HEK293 (cell line): ENCODE measurements around the gene BCAN.

ENCODE experiments used
- CTCF ChIA-PET: fragments of 350-600 bp; formaldehyde crosslinking; extraction: SDS; loops from one replicate; lab custom pipeline; 2021; ENCODE audit warnings: antibody characterized with exemption; lab: Yijun Ruan, JAX
- POLR2A ChIA-PET: fragments of 300-600 bp; formaldehyde crosslinking; extraction: SDS; loops from one replicate; lab custom pipeline; 2020; ENCODE audit warnings: antibody characterized with exemption, inconsistent platforms; lab: Yijun Ruan, JAX
- H3K27ac ChIP-seq: fragments of 200-500 bp; sonication (Bioruptor generic); 2 replicates; pipeline ENCODE4 v1.5.1; 2014; ENCODE audit warnings: low read depth, low read length, control low read depth, inconsistent platforms; ENCODE audit errors: extremely low read depth
- H3K36me3 ChIP-seq, 2 experiments: fragments of 200-500 bp in 1 of 2; sonication (Bioruptor generic) in 1 of 2; 1 replicate in 1 of 2; 2 replicates in 1 of 2; pipeline ENCODE4 v1.5.1; 2014 to 2017; ENCODE audit warnings: inconsistent platforms in 2 of 2, low read length in 2 of 2; ENCODE audit not compliant: control insufficient read depth in 2 of 2, insufficient read depth in 1 of 2
- H3K4me1 ChIP-seq: fragments of 200-500 bp; sonication (Bioruptor generic); 2 replicates; pipeline ENCODE4 v1.5.1; 2014; ENCODE audit warnings: mild to moderate bottlenecking, low read length, inconsistent platforms; ENCODE audit not compliant: control insufficient read depth, insufficient read depth
- H3K4me3 ChIP-seq: 2 replicates; pipeline ENCODE4 v1.5.1; 2011; ENCODE audit warnings: low read depth, mild to moderate bottlenecking, control low read depth, low read length, moderate library complexity
- H3K9me3 ChIP-seq: fragments of 200-500 bp; sonication (Bioruptor generic); 2 replicates; pipeline ENCODE4 v1.5.1; 2014; ENCODE audit warnings: low read depth, low read length, inconsistent platforms; ENCODE audit not compliant: control insufficient read depth, insufficient read depth
- BCL11A ChIP-seq: fragments of 450-650 bp; formaldehyde crosslinking; IDR thresholded peaks from 2 replicates; pipeline ENCODE4 v1.5.1; 2016; ENCODE audit warnings: low read depth, missing biosample characterization, missing genetic modification characterization
- KLF1 ChIP-seq: fragments of 450-650 bp; formaldehyde crosslinking; IDR thresholded peaks from 2 replicates; pipeline ENCODE4 v1.5.1; 2016; ENCODE audit warnings: missing biosample characterization, missing genetic modification characterization
- OVOL3 ChIP-seq: fragments of 450-650 bp; formaldehyde crosslinking; IDR thresholded peaks from 2 replicates; pipeline ENCODE4 v1.5.1; 2016; ENCODE audit warnings: missing biosample characterization, missing genetic modification characterization
- PRDM1 ChIP-seq: fragments of 450-650 bp; formaldehyde crosslinking; IDR thresholded peaks from 2 replicates; pipeline ENCODE4; 2016; ENCODE audit warnings: missing biosample characterization, missing genetic modification characterization
- RBAK ChIP-seq: fragments of 450-650 bp; formaldehyde crosslinking; IDR thresholded peaks from 2 replicates; pipeline ENCODE4 v1.5.1; 2016; ENCODE audit warnings: missing biosample characterization, missing genetic modification characterization
- ZBTB17 ChIP-seq: fragments of 450-650 bp; formaldehyde crosslinking; IDR thresholded peaks from 2 replicates; pipeline ENCODE4 v1.5.1; 2016; ENCODE audit warnings: missing biosample characterization, missing genetic modification characterization
- ZBTB48 ChIP-seq: fragments of 450-650 bp; formaldehyde crosslinking; IDR thresholded peaks from 2 replicates; pipeline ENCODE4 v1.5.1; 2016; ENCODE audit warnings: missing biosample characterization, missing genetic modification characterization
- ZNF114 ChIP-seq: fragments of 450-650 bp; formaldehyde crosslinking; IDR thresholded peaks from 2 replicates; pipeline ENCODE4 v1.5.0; 2017; ENCODE audit warnings: missing biosample characterization, missing genetic modification characterization
- ZNF311 ChIP-seq: fragments of 450-650 bp; formaldehyde crosslinking; IDR thresholded peaks from 2 replicates; pipeline ENCODE4 v1.5.1; 2017; ENCODE audit warnings: missing biosample characterization, missing genetic modification characterization, borderline replicate concordance
- ZNF366 ChIP-seq: fragments of 450-650 bp; formaldehyde crosslinking; conservative IDR thresholded peaks from 2 replicates; pipeline ENCODE4 v1.5.1; 2016; ENCODE audit warnings: missing biosample characterization, missing genetic modification characterization
- ZNF544 ChIP-seq: fragments of 450-650 bp; formaldehyde crosslinking; IDR thresholded peaks from 2 replicates; pipeline ENCODE4 v1.5.0; 2017; ENCODE audit warnings: missing biosample characterization, missing genetic modification characterization
- ZNF561 ChIP-seq: fragments of 450-650 bp; IDR thresholded peaks from 2 replicates; pipeline ENCODE4 v1.5.1; 2018; ENCODE audit warnings: missing biosample characterization, missing genetic modification characterization, borderline replicate concordance
- ZNF624 ChIP-seq: fragments of 450-650 bp; formaldehyde crosslinking; IDR thresholded peaks from 2 replicates; pipeline ENCODE4 v1.5.1; 2017; ENCODE audit warnings: missing biosample characterization, missing genetic modification characterization
- ZNF654 ChIP-seq: fragments of 450-650 bp; formaldehyde crosslinking; IDR thresholded peaks from 2 replicates; pipeline ENCODE4 v1.5.1; 2016; ENCODE audit warnings: low read depth, missing biosample characterization, missing genetic modification characterization
- ZNF660 ChIP-seq: fragments of 450-650 bp; IDR thresholded peaks from 2 replicates; pipeline ENCODE4 v1.5.1; 2018; ENCODE audit warnings: missing biosample characterization, mild to moderate bottlenecking, missing genetic modification characterization
- TF ChIP-seq, protein P1 (sequence below): fragments of 450-650 bp; formaldehyde crosslinking; IDR thresholded peaks from 2 replicates; pipeline ENCODE4 v1.5.1; 2016; ENCODE audit warnings: missing biosample characterization, missing genetic modification characterization
- TF ChIP-seq, protein P2 (sequence below): fragments of 450-650 bp; formaldehyde crosslinking; IDR thresholded peaks from 2 replicates; pipeline ENCODE4 v1.5.1; 2016; ENCODE audit warnings: missing biosample characterization, missing genetic modification characterization, borderline replicate concordance
- TF ChIP-seq, protein P3 (sequence below): fragments of 450-650 bp; formaldehyde crosslinking; IDR thresholded peaks from 2 replicates; pipeline ENCODE4 v1.5.1; 2016; ENCODE audit warnings: missing biosample characterization, missing genetic modification characterization
- TF ChIP-seq, protein P4 (sequence below): fragments of 450-650 bp; formaldehyde crosslinking; IDR thresholded peaks from 2 replicates; pipeline ENCODE4 v1.5.1; 2016; ENCODE audit warnings: missing biosample characterization, missing genetic modification characterization
- TF ChIP-seq, protein P5 (sequence below): fragments of 450-650 bp; formaldehyde crosslinking; IDR thresholded peaks from 2 replicates; pipeline ENCODE4 v1.5.1; 2016; ENCODE audit warnings: missing biosample characterization, missing genetic modification characterization

Gene BCAN

DNA sequence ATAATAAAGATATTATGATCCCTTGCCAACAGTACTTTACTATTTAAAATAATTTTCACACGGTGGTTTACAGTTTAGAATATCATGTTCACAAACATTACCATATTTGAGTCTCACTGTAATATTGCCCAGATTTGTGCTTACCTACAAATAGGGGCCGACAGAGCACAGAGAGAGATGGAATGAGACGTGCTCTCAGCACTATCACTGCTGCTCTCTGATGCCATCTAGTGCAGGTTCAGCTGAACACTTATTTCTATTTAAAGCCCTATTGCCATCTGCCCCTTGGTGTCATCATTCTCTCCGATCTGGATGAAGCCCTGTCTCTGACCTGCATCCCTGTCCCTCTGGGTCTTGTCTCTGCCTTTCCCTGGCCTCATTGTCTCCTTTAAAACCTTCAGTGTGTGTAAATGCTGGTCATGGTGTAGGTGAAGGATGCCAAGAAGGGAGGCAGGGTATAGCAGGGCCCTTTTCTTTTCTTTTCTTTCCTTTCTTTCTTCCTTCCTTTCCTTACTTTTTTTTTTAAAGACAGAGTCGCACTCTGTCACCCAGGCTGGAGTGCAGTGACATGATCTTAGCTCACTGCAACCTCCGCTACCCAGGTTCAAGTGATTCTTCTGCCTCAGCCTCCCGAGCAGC, 33.8 kb upstream of the BCAN start:
- Histone ChIP-seq H3K4me3 (no peak overlapping the region), H3K4me1 (no peaks in the 10 kb centered on the region), H3K9me3 (no peaks in the 10 kb centered on the region), H3K36me3 (no peaks in the 10 kb centered on the region), H3K27ac (no peak overlapping the region)
- TF ChIP-seq ZBTB48 (tag by site-specific recombination) (no peak; the same call in 1 of the 2 replicates), PRDM1 (tag by site-specific recombination) (peak; percentile 86; the same call in 1 of the 2 replicates), ZNF660 (tag by site-specific recombination) (peak; percentile 75), ZNF366 (tag by site-specific recombination) (peak; percentile 78), ZNF654 (tag by site-specific recombination) (peak; percentile 83), ZNF561 (peak; percentile 67; the same call in 1 of the 2 replicates), OVOL3 (tag by site-specific recombination) (no peak), ZNF544 (tag by site-specific recombination) (no peak), ZBTB17 (peak; percentile 88)
- TF ChIP-seq, protein P1, sequence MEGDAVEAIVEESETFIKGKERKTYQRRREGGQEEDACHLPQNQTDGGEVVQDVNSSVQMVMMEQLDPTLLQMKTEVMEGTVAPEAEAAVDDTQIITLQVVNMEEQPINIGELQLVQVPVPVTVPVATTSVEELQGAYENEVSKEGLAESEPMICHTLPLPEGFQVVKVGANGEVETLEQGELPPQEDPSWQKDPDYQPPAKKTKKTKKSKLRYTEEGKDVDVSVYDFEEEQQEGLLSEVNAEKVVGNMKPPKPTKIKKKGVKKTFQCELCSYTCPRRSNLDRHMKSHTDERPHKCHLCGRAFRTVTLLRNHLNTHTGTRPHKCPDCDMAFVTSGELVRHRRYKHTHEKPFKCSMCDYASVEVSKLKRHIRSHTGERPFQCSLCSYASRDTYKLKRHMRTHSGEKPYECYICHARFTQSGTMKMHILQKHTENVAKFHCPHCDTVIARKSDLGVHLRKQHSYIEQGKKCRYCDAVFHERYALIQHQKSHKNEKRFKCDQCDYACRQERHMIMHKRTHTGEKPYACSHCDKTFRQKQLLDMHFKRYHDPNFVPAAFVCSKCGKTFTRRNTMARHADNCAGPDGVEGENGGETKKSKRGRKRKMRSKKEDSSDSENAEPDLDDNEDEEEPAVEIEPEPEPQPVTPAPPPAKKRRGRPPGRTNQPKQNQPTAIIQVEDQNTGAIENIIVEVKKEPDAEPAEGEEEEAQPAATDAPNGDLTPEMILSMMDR (tag by site-specific recombination) = peak; percentile 85
- TF ChIP-seq, protein P2, sequence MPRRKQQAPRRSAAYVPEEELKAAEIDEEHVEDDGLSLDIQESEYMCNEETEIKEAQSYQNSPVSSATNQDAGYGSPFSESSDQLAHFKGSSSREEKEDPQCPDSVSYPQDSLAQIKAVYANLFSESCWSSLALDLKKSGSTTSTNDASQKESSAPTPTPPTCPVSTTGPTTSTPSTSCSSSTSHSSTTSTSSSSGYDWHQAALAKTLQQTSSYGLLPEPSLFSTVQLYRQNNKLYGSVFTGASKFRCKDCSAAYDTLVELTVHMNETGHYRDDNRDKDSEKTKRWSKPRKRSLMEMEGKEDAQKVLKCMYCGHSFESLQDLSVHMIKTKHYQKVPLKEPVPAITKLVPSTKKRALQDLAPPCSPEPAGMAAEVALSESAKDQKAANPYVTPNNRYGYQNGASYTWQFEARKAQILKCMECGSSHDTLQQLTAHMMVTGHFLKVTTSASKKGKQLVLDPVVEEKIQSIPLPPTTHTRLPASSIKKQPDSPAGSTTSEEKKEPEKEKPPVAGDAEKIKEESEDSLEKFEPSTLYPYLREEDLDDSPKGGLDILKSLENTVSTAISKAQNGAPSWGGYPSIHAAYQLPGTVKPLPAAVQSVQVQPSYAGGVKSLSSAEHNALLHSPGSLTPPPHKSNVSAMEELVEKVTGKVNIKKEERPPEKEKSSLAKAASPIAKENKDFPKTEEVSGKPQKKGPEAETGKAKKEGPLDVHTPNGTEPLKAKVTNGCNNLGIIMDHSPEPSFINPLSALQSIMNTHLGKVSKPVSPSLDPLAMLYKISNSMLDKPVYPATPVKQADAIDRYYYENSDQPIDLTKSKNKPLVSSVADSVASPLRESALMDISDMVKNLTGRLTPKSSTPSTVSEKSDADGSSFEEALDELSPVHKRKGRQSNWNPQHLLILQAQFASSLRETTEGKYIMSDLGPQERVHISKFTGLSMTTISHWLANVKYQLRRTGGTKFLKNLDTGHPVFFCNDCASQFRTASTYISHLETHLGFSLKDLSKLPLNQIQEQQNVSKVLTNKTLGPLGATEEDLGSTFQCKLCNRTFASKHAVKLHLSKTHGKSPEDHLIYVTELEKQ (tag by site-specific recombination) = no peak
- TF ChIP-seq, protein P3, sequence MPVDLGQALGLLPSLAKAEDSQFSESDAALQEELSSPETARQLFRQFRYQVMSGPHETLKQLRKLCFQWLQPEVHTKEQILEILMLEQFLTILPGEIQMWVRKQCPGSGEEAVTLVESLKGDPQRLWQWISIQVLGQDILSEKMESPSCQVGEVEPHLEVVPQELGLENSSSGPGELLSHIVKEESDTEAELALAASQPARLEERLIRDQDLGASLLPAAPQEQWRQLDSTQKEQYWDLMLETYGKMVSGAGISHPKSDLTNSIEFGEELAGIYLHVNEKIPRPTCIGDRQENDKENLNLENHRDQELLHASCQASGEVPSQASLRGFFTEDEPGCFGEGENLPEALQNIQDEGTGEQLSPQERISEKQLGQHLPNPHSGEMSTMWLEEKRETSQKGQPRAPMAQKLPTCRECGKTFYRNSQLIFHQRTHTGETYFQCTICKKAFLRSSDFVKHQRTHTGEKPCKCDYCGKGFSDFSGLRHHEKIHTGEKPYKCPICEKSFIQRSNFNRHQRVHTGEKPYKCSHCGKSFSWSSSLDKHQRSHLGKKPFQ = no peak
- TF ChIP-seq, protein P4, sequence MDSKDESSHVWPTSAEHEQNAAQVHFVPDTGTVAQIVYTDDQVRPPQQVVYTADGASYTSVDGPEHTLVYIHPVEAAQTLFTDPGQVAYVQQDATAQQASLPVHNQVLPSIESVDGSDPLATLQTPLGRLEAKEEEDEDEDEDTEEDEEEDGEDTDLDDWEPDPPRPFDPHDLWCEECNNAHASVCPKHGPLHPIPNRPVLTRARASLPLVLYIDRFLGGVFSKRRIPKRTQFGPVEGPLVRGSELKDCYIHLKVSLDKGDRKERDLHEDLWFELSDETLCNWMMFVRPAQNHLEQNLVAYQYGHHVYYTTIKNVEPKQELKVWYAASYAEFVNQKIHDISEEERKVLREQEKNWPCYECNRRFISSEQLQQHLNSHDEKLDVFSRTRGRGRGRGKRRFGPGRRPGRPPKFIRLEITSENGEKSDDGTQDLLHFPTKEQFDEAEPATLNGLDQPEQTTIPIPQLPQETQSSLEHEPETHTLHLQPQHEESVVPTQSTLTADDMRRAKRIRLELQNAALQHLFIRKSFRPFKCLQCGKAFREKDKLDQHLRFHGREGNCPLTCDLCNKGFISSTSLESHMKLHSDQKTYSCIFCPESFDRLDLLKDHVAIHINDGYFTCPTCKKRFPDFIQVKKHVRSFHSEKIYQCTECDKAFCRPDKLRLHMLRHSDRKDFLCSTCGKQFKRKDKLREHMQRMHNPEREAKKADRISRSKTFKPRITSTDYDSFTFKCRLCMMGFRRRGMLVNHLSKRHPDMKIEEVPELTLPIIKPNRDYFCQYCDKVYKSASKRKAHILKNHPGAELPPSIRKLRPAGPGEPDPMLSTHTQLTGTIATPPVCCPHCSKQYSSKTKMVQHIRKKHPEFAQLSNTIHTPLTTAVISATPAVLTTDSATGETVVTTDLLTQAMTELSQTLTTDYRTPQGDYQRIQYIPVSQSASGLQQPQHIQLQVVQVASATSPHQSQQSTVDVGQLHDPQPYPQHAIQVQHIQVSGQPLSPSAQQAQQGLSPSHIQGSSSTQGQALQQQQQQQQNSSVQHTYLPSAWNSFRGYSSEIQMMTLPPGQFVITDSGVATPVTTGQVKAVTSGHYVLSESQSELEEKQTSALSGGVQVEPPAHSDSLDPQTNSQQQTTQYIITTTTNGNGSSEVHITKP (tag by site-specific recombination) = no peak
- POLR2A ChIA-PET = no interaction called here
- CTCF ChIA-PET = interaction anchor here (0.6 to 1.8 kb wide), 33 partner anchors 8 to 1147 kb away, joined by 3 to 18 read pairs (median 4); partner anchors contain the start of genes GPATCH4, HAPLN2 and TTC24

DNA sequence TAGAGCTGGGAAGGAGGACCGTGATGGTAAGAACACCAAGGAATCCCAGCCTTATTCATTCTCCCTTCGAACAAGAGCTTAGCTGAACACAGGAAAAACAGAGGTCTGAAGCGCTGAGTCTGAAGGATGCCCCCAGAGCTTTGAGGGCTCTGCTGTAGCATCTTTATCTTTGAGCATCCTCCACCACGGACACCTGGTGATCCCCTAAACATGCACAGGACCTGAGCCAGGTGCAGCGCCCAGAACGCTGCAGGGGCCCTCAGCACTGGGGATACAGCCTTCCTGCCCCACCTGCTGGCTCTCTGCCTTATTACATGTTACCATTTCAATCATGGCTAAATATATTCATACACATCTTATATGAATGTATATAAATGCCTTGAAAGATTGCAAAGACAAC, 32.9 kb upstream of the BCAN start:
- no peaks in the 10 kb centered on the region for H3K36me3 ChIP-seq
- CTCF ChIA-PET = interaction anchor here (0.6 to 1.8 kb wide), 29 partner anchors 8 to 1146 kb away, joined by 3 to 18 read pairs (median 5); partner anchors contain the start of genes GPATCH4, HAPLN2 and TTC24
- TF ChIP-seq ZNF114 (tag by site-specific recombination) (no peak), OVOL3 (tag by site-specific recombination) (no peak), RBAK (tag by site-specific recombination) (no peak), BCL11A (tag by site-specific recombination) (no peak), KLF1 (no peak), ZNF311 (tag by site-specific recombination) (no peak), PRDM1 (tag by site-specific recombination) (no peak), ZNF624 (tag by site-specific recombination) (no peak)
- TF ChIP-seq, protein P1 (tag by site-specific recombination) = peak; percentile 16; the same call in 1 of the 2 replicates
- TF ChIP-seq, protein P5, sequence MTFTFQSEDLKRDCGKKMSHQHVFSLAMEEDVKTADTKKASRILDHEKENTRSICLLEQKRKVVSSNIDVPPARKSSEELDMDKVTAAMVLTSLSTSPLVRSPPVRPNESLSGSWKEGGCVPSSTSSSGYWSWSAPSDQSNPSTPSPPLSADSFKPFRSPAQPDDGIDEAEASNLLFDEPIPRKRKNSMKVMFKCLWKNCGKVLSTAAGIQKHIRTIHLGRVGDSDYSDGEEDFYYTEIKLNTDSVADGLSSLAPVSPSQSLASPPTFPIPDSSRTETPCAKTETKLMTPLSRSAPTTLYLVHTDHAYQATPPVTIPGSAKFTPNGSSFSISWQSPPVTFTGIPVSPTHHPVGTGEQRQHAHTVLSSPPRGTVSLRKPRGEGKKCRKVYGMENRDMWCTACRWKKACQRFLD = no peak

More for the DNA sequence above, 32.9 kb upstream of the BCAN start:
- Histone ChIP-seq H3K27ac (no peak overlapping the region), H3K4me3 (no peak overlapping the region), H3K9me3 (no peaks in the 10 kb centered on the region), H3K4me1 (no peaks in the 10 kb centered on the region)
- POLR2A ChIA-PET = no interaction called here
